H9 (cell line): ENCODE results near the gene LILRA6. TPM values are rescaled to one million over a fixed set of nuclear protein-coding genes. Genes with fewer than 3 reads are reported as not detected.
A peak's percentile ranks its signal among the peaks of the same experiment; 100 is the strongest.
"Not testable (repeated sequence)": the region's sequence is repeated elsewhere in the genome, so short reads cannot be mapped to it uniquely, and the experiment has no call there.

Experiments used
- DNase-seq: peaks from one replicate; pipeline ENCODE4 v3.0.0-alpha.2; 2017
- H2AFZ ChIP-seq: one replicate; pipeline ENCODE4 v1.6.1; 2013; ENCODE audit warnings: mild to moderate bottlenecking, low read length, control low read depth, moderate library complexity
- H2AK5ac ChIP-seq: 2 replicates; pipeline ENCODE4 v1.6.1; 2013; ENCODE audit warnings: low read length, control low read depth, mixed read lengths; ENCODE audit not compliant: insufficient read length
- H2BK120ac ChIP-seq: one replicate; pipeline ENCODE4 v1.6.1; 2013; ENCODE audit warnings: low read depth, mild to moderate bottlenecking, low read length, control low read depth, inconsistent platforms; ENCODE audit not compliant: poor library complexity, severe bottlenecking
- H2BK12ac ChIP-seq: 2 replicates; pipeline ENCODE4 v1.6.1; 2013; ENCODE audit warnings: low read length, control low read depth, mixed read lengths, low read depth; ENCODE audit not compliant: insufficient read length
- H2BK15ac ChIP-seq: 2 replicates; pipeline ENCODE4 v1.6.1; 2013; ENCODE audit warnings: low read depth, low read length, control low read depth
- H2BK20ac ChIP-seq: one replicate; pipeline ENCODE4 v1.6.1; 2013; ENCODE audit warnings: low read depth, mild to moderate bottlenecking, low read length, control low read depth, inconsistent platforms; ENCODE audit not compliant: poor library complexity, severe bottlenecking
- H2BK5ac ChIP-seq: 2 replicates; pipeline ENCODE4 v1.6.1; 2013; ENCODE audit warnings: low read length, control low read depth, mixed read lengths; ENCODE audit not compliant: insufficient read length
- H3K14ac ChIP-seq: 2 replicates; pipeline ENCODE4 v1.6.1; 2013; ENCODE audit warnings: low read length, control low read depth; ENCODE audit not compliant: insufficient read depth
- H3K18ac ChIP-seq: 2 replicates; pipeline ENCODE4 v1.6.1; 2013; ENCODE audit warnings: low read depth, mild to moderate bottlenecking, mixed read lengths, low read length, control low read depth; ENCODE audit not compliant: insufficient read length
- H3K23ac ChIP-seq: 2 replicates; pipeline ENCODE4 v1.6.1; 2013; ENCODE audit warnings: low read length, control low read depth, mixed read lengths, low read depth; ENCODE audit not compliant: insufficient read length
- H3K23me2 ChIP-seq: 2 replicates; pipeline ENCODE4 v1.6.1; 2013; ENCODE audit warnings: low read depth, mild to moderate bottlenecking, mixed read lengths, low read length, control low read depth; ENCODE audit not compliant: insufficient read length, poor library complexity, severe bottlenecking
- H3K27ac ChIP-seq: 2 replicates; pipeline ENCODE4 v1.5.1; 2013; ENCODE audit warnings: low read length, control low read depth, mixed read lengths, low read depth; ENCODE audit not compliant: insufficient read length
- H3K27me3 ChIP-seq: 2 replicates; pipeline ENCODE4 v1.6.1; 2013; ENCODE audit warnings: low read length, control low read depth, inconsistent platforms; ENCODE audit not compliant: insufficient read depth
- H3K4ac ChIP-seq: 2 replicates; pipeline ENCODE4 v1.6.1; 2013; ENCODE audit warnings: low read depth, mild to moderate bottlenecking, control low read depth, inconsistent platforms, low read length, moderate library complexity
- H3K4me1 ChIP-seq: 2 replicates; pipeline ENCODE4 v1.6.1; 2013; ENCODE audit warnings: low read length, control low read depth, inconsistent platforms; ENCODE audit not compliant: insufficient read depth
- H3K4me2 ChIP-seq: 2 replicates; pipeline ENCODE4 v1.6.1; 2013; ENCODE audit warnings: low read length, control low read depth, mixed read lengths; ENCODE audit not compliant: insufficient read length, insufficient read depth
- H3K56ac ChIP-seq: 2 replicates; pipeline ENCODE4 v1.6.1; 2013; ENCODE audit warnings: low read depth, mild to moderate bottlenecking, mixed read lengths, low read length, control low read depth; ENCODE audit not compliant: insufficient read length
- H3K79me1 ChIP-seq: 2 replicates; pipeline ENCODE4 v1.6.1; 2013; ENCODE audit warnings: low read depth, mild to moderate bottlenecking, moderate library complexity, low read length, control low read depth, inconsistent platforms; ENCODE audit not compliant: insufficient read depth, poor library complexity, severe bottlenecking
- H3K79me2 ChIP-seq: 2 replicates; pipeline ENCODE4 v1.6.1; 2013; ENCODE audit warnings: low read length, control low read depth, inconsistent platforms; ENCODE audit not compliant: insufficient read depth
- H3K9ac ChIP-seq: 2 replicates; pipeline ENCODE4 v1.6.1; 2013; ENCODE audit warnings: low read length, control low read depth, mixed read lengths; ENCODE audit not compliant: insufficient read length; ENCODE audit errors: extremely low read depth
- H3K9me3 ChIP-seq: one replicate; pipeline ENCODE4 v1.6.1; 2013; ENCODE audit warnings: low read depth, low read length, inconsistent platforms; ENCODE audit not compliant: control insufficient read depth
- H3T11ph ChIP-seq: one replicate; pipeline ENCODE4 v1.6.1; 2013; ENCODE audit warnings: mild to moderate bottlenecking, low read length, control low read depth, inconsistent platforms
- H4K20me1 ChIP-seq: one replicate; pipeline ENCODE4 v1.6.1; 2013; ENCODE audit not compliant: control insufficient read depth, insufficient read length, insufficient read depth
- H4K5ac ChIP-seq: 2 replicates; pipeline ENCODE4 v1.6.1; 2013; ENCODE audit warnings: low read depth, mild to moderate bottlenecking, mixed read lengths, low read length, control low read depth; ENCODE audit not compliant: insufficient read length
- H4K8ac ChIP-seq: replicated peaks from 2 replicates; pipeline ENCODE4 v1.6.1; 2013; ENCODE audit warnings: low read length, control low read depth, mixed read lengths, low read depth; ENCODE audit not compliant: insufficient read length
- H4K91ac ChIP-seq: 2 replicates; pipeline ENCODE4 v1.6.1; 2013; ENCODE audit warnings: low read depth, mild to moderate bottlenecking, moderate library complexity, mixed read lengths, low read length, control low read depth; ENCODE audit not compliant: insufficient read length
- H3K27ac Mint-ChIP-seq, 3 experiments: 2 replicates in 2 of 3; 3 replicates in 1 of 3; pipeline ENCODE4 v1.8.0; 2020 to 2021; ENCODE audit warnings: mixed read lengths in 3 of 3, mild to moderate bottlenecking in 1 of 3, moderate library complexity in 1 of 3
- H3K27me3 Mint-ChIP-seq: 2 replicates; pipeline ENCODE4 v1.8.0; 2021; ENCODE audit warnings: low read depth, mild to moderate bottlenecking, moderate library complexity, mixed read lengths
- H3K36me3 Mint-ChIP-seq, 3 experiments: 2 replicates in 2 of 3; 3 replicates in 1 of 3; pipeline ENCODE4 v1.8.0; 2020 to 2021; ENCODE audit warnings: low read depth in 3 of 3, mixed read lengths in 3 of 3; ENCODE audit not compliant: insufficient read depth in 1 of 3
- H3K4me1 Mint-ChIP-seq, 2 experiments: 2 replicates each; pipeline ENCODE4 v1.8.0; 2020; ENCODE audit warnings: mixed read lengths in 2 of 2
- H3K4me3 Mint-ChIP-seq, 2 experiments: 2 replicates in 1 of 2; 3 replicates in 1 of 2; pipeline ENCODE4 v1.8.0; 2020 to 2021; ENCODE audit warnings: mild to moderate bottlenecking in 2 of 2, mixed read lengths in 2 of 2, moderate library complexity in 1 of 2
- H3K9me3 Mint-ChIP-seq, 2 experiments: 2 replicates in 1 of 2; 3 replicates in 1 of 2; pipeline ENCODE4 v1.8.0; 2020; ENCODE audit warnings: mild to moderate bottlenecking in 2 of 2, mixed read lengths in 2 of 2, moderate library complexity in 1 of 2
- CTCF ChIP-seq: fragments of 200-600 bp; sonication (generic); conservative IDR thresholded peaks from 3 replicates; pipeline ENCODE4 v1.8.0; 2021; ENCODE audit warnings: antibody characterized with exemption, mild to moderate bottlenecking
- WGBS: extraction: QIAGEN DNeasy Blood & Tissue Kit; methylation state at CpG from one replicate; pipeline ENCODE4 v1.1.7; 2013; ENCODE audit warnings: missing lambda C conversion rate, low lambda C conversion rate, mixed read lengths; ENCODE audit not compliant: insufficient read length; ENCODE audit errors: extremely low coverage; 5-methylcytosine and 5-hydroxymethylcytosine counted together
- total RNA-seq: library from RNA; stranded (reverse); gene quantifications from 2 replicates; pipeline ENCODE4 v1.2.1, GENCODE V29; 2021

The LILRA6 gene
- total RNA-seq, 1 experiment from 2014 or later = not detected

GRCh38 chr19:54216869-54217268, 25.7 kb downstream of the LILRA6 start:
- Mint-ChIP-seq H3K9me3 (peaks cover 0 to 2% of the 10 kb centered on the region in 2 experiments; a peak in 3 of 5 replicates), H3K4me1 (peaks cover 11 to 13% of the 10 kb centered on the region in 2 experiments), H3K36me3 (peaks cover 13 to 24% (median 15%) of the 10 kb centered on the region in 3 experiments), H3K27me3 (peaks cover 2% of the 10 kb centered on the region), H3K4me3 (peak overlapping the region in 1 of 2 experiments; percentile 50; a peak in 1 of 5 replicates), H3K27ac (no peak overlapping the region; a peak in 1 of 7 replicates)
- Histone ChIP-seq H4K8ac (no peak overlapping the region), H3K79me1 (no peaks in the 10 kb centered on the region), H3K27ac (no peak overlapping the region), H3K79me2 (no peaks in the 10 kb centered on the region), H4K20me1 (no peaks in the 10 kb centered on the region), H3K9me3 (no peaks in the 10 kb centered on the region), H4K5ac (no peak overlapping the region), H3K4me2 (no peak overlapping the region), H3K4me1 (no peaks in the 10 kb centered on the region), H2BK15ac (no peak overlapping the region), H3K23ac (no peak overlapping the region), H2BK12ac (no peak overlapping the region), H3K18ac (no peak overlapping the region), H2AK5ac (no peak overlapping the region), H2BK120ac (no peak overlapping the region), H2AFZ (no peak overlapping the region), H3T11ph (no peak overlapping the region), H2BK20ac (no peak overlapping the region), H3K14ac (no peak overlapping the region), H3K56ac (no peak overlapping the region), H3K27me3 (no peaks in the 10 kb centered on the region), H2BK5ac (no peak overlapping the region), H3K9ac (no peak overlapping the region), H4K91ac (no peak overlapping the region), H3K23me2 (no peaks in the 10 kb centered on the region), H3K4ac (no peak overlapping the region)
- WGBS = no CpG with 5 or more reads among the region's 9 CpGs
- no peak for DNase-seq
- no peak for TF ChIP-seq CTCF

GRCh38 chr19:54214734-54215133, 27.9 kb downstream of the LILRA6 start:
- not testable (repeated sequence) for H3K9ac ChIP-seq, H2BK5ac ChIP-seq, H3K79me2 ChIP-seq, H3K4me1 ChIP-seq, H2BK12ac ChIP-seq, H3K27ac Mint-ChIP-seq, H2BK20ac ChIP-seq, DNase-seq, H3K27me3 Mint-ChIP-seq, H3K4ac ChIP-seq, H2BK15ac ChIP-seq, H4K8ac ChIP-seq, H3K14ac ChIP-seq, H4K5ac ChIP-seq, H3K27ac ChIP-seq, H3T11ph ChIP-seq, H4K91ac ChIP-seq, H4K20me1 ChIP-seq, H3K9me3 ChIP-seq, H3K4me3 Mint-ChIP-seq, H3K23ac ChIP-seq, H2AFZ ChIP-seq, H3K27me3 ChIP-seq, H3K79me1 ChIP-seq, H3K9me3 Mint-ChIP-seq, H3K56ac ChIP-seq, H3K23me2 ChIP-seq, H2BK120ac ChIP-seq, H3K18ac ChIP-seq, H3K4me2 ChIP-seq, H2AK5ac ChIP-seq
- peaks cover 13% of the 10 kb centered on the region in 2 experiments for H3K4me1 Mint-ChIP-seq
- peaks cover 23 to 36% (median 25%) of the 10 kb centered on the region in 3 experiments for H3K36me3 Mint-ChIP-seq
- no CpG with 5 or more reads among the region's 19 CpGs for WGBS
